A549 (cell line): Measurements from ENCODE around the gene SLC1A1.

Experiments
- CHD2 ChIP-seq: fragments of 150-350 bp; IDR thresholded peaks from 2 replicates; pipeline ENCODE4 v1.6.1; 2014; ENCODE audit warnings: low read length; ENCODE audit not compliant: partially characterized antibody
- CTCF ChIP-seq: fragments of >200 bp; sonication (Bioruptor Twin); formaldehyde crosslinking; IDR thresholded peaks from 3 replicates; pipeline ENCODE4 v1.5.1; 2016
- ELK1 ChIP-seq: fragments of 150-350 bp; IDR thresholded peaks from 2 replicates; pipeline ENCODE4 v1.6.1; 2014; ENCODE audit warnings: low read depth, mild to moderate bottlenecking, low read length
- JUN ChIP-seq, 2 experiments: fragments of >200 bp; sonication (Bioruptor Twin); formaldehyde crosslinking; IDR thresholded peaks; 2 replicates in 1 of 2; 3 replicates in 1 of 2; pipeline ENCODE4 v1.6.1; 2016 to 2017
- MAZ ChIP-seq: fragments of 150-350 bp; IDR thresholded peaks from 2 replicates; pipeline ENCODE4 v1.6.1; 2014; ENCODE audit warnings: antibody characterized with exemption, low read depth, low read length, borderline replicate concordance
- NR3C1 ChIP-seq: fragments of >200 bp; sonication (Bioruptor Twin); formaldehyde crosslinking; IDR thresholded peaks from 3 replicates; pipeline ENCODE4 v1.6.1; 2017
- RAD21 ChIP-seq, 2 experiments: fragments of >200 bp in 1 of 2; sonication (Bioruptor Twin) in 1 of 2; formaldehyde crosslinking in 1 of 2; IDR thresholded peaks in 1 of 2; conservative IDR thresholded peaks in 1 of 2; 2 replicates in 1 of 2; 3 replicates in 1 of 2; pipeline ENCODE4 v1.6.1; 2012 to 2018; ENCODE audit warnings: inconsistent platforms in 1 of 2

GRCh38 chr9:4549751-4550295 is 59.6 kb downstream of the SLC1A1 start:
- TF ChIP-seq CTCF (no peak), ELK1 (no peak), CHD2 (no peak), MAZ (no peak), NR3C1 (no peak), JUN (IDR thresholded peaks at IDR 0.05) (no peak), RAD21 (conservative IDR thresholded peaks at IDR 0.05 in 1 of 2, IDR thresholded peaks at IDR 0.05 in 1 of 2) (no peak)
